DND-41 (cell line): Measurements from ENCODE around the gene CS.

Experiments used
- ATAC-seq: fragments of 200-7000 bp; cut with Tn5 transposase; 3 replicates; pipeline ENCODE4 v1.9.1; 2021; ENCODE audit warnings: low read depth; ENCODE audit not compliant: insufficient read depth
- DNase-seq: peaks from one replicate; pipeline ENCODE4 v3.0.0-alpha.2; 2020
- H2AFZ ChIP-seq: 2 replicates; pipeline ENCODE4 v1.6.0; 2012; ENCODE audit warnings: low read depth, low read length
- H3K27ac ChIP-seq: 2 replicates; pipeline ENCODE4 v1.5.1; 2012; ENCODE audit warnings: low read length, inconsistent platforms
- H3K27me3 ChIP-seq: fragments of 200-600 bp; sonication (generic); 2 replicates; pipeline ENCODE4 v1.6.0; 2012; ENCODE audit warnings: low read length, mild to moderate bottlenecking, inconsistent platforms; ENCODE audit not compliant: insufficient read depth, poor library complexity
- H3K36me3 ChIP-seq: 2 replicates; pipeline ENCODE4 v1.5.1; 2012; ENCODE audit warnings: low read length, inconsistent platforms; ENCODE audit not compliant: insufficient read depth
- H3K4me1 ChIP-seq: 2 replicates; pipeline ENCODE4 v1.5.1; 2012; ENCODE audit warnings: mild to moderate bottlenecking, low read length; ENCODE audit not compliant: insufficient read depth
- H3K4me2 ChIP-seq: 2 replicates; pipeline ENCODE4 v1.6.0; 2012; ENCODE audit warnings: mild to moderate bottlenecking, moderate library complexity, low read length, inconsistent platforms; ENCODE audit not compliant: insufficient read depth
- H3K4me3 ChIP-seq, 2 experiments: fragments of 200-600 bp in 1 of 2; shearing (Covaris generic) in 1 of 2; 2 replicates each; pipeline ENCODE4 v1.5.1; 2012 to 2016; ENCODE audit warnings: inconsistent platforms in 2 of 2, low read length in 2 of 2, mild to moderate bottlenecking in 2 of 2, low read depth in 1 of 2, moderate library complexity in 1 of 2
- H3K79me2 ChIP-seq: 2 replicates; pipeline ENCODE4 v1.6.0; 2012; ENCODE audit warnings: low read length, inconsistent platforms; ENCODE audit not compliant: insufficient read depth
- H3K9ac ChIP-seq: 2 replicates; pipeline ENCODE4 v1.6.0; 2012; ENCODE audit warnings: low read depth, mild to moderate bottlenecking, inconsistent platforms, low read length, moderate library complexity
- H3K9me3 ChIP-seq: 2 replicates; pipeline ENCODE4 v1.5.1; 2012; ENCODE audit warnings: low read length, moderate library complexity, mild to moderate bottlenecking, inconsistent platforms; ENCODE audit not compliant: insufficient read depth, severe bottlenecking
- H4K20me1 ChIP-seq: 2 replicates; pipeline ENCODE4 v1.6.0; 2012; ENCODE audit warnings: low read length; ENCODE audit not compliant: insufficient read depth
- CTCF ChIP-seq: IDR thresholded peaks from 2 replicates; pipeline ENCODE4 v1.5.1; 2012; ENCODE audit warnings: borderline replicate concordance, low read length, moderate library complexity, mild to moderate bottlenecking; ENCODE audit not compliant: poor library complexity, severe bottlenecking; ENCODE audit errors: extremely low read depth
- EZH2 ChIP-seq: IDR thresholded peaks from 3 replicates; pipeline ENCODE4 v1.6.1; 2012; ENCODE audit warnings: borderline replicate concordance, low read depth, mild to moderate bottlenecking, moderate library complexity, low read length, inconsistent platforms; ENCODE audit not compliant: severe bottlenecking

Gene CS

DNA sequence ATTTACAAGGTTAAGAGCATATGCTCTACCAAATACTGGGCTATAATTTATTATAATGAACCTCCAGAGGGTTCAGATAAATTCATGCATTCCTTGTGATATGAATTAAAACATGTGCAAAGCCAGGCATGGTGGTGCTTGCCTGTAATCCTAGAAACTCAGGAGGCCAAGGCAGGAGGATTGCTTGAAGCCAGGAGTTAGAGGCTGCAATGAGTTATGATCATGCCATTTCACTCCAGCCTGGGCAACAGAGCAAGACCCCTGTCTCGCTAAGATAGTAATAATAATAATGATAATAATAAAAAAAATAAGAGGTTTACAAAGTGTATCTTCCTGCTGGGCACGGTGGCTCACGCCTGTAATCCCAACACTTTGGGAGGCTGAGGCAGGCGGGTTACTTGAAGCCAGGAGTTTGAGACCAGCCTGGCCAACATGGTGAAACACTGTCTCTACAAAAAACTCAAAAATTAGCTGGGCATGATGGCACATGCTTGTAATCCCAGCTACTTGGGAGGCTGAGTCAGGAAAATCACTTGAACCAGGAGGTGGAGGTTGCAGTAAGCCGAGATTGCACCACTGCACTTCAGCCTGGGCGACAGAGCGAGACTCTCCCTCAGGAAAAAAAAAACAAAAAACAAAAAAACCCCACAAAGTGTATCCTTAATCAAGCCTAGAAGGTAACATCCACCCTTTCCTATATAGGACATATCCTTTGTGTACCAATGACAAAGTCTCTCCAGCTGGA is 7.3 kb upstream of the CS start:
- Histone ChIP-seq H3K9ac (no peak overlapping the region), H2AFZ (no peak overlapping the region), H3K27ac (no peak overlapping the region), H3K4me2 (no peak overlapping the region), H3K79me2 (no peaks in the 10 kb centered on the region), H3K9me3 (no peaks in the 10 kb centered on the region), H3K36me3 (peaks cover 32% of the 10 kb centered on the region), H3K4me1 (no peaks in the 10 kb centered on the region; the same call in 1 of the 2 replicates), H3K4me3 (no peak overlapping the region), H3K27me3 (no peaks in the 10 kb centered on the region), H4K20me1 (no peaks in the 10 kb centered on the region)
- ATAC-seq, result no peak
- no peak for DNase-seq
- TF ChIP-seq EZH2 (no peak), CTCF (no peak)

- H3K27ac ChIP-seq, result no peak overlapping the region
- DNase-seq, result no peak
- no peaks in the 10 kb centered on the region for H3K27me3 ChIP-seq
- H2AFZ ChIP-seq, result no peak overlapping the region
- peaks cover 17% of the 10 kb centered on the region for H3K79me2 ChIP-seq
- H3K4me3 ChIP-seq, result no peak overlapping the region
- peaks cover 19% of the 10 kb centered on the region for H3K4me1 ChIP-seq
- peaks cover 24% of the 10 kb centered on the region for H3K36me3 ChIP-seq
- H3K9ac ChIP-seq, result no peak overlapping the region
- H4K20me1 ChIP-seq, result no peaks in the 10 kb centered on the region
- no peaks in the 10 kb centered on the region for H3K9me3 ChIP-seq
- ATAC-seq, result no peak
- no peak overlapping the region for H3K4me2 ChIP-seq
- no peak for TF ChIP-seq CTCF
- no peak for TF ChIP-seq EZH2
Observed at GRCh38 chr12:56304872-56305590, 4.9 kb upstream of the CS start.

DNA sequence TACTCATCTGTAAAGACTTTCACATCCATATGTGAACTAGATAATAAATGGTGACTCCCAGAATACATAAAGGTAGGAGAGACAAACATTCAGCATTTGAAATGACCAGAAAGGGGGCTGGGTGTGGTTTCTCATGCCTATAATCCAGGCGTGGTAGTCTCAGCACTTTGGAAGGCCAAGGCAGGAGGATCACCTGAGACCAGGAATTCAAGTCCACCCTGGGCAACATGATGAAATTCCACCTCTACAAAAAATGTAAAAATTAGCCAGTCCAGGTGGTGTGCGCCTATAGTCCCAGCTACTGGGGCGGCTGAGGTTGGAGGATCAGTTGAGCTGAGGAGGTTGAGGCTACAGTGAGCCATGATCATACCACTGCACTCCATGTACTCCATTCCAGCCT is 4.1 kb upstream of the CS start:
- ATAC-seq, result no peak
- no peak overlapping the region for H3K4me3 ChIP-seq
- no peak overlapping the region for H2AFZ ChIP-seq
- H3K4me1 ChIP-seq, result peaks cover 22% of the 10 kb centered on the region
- H3K79me2 ChIP-seq, result peaks cover 25% of the 10 kb centered on the region
- no peak for DNase-seq
- H3K27me3 ChIP-seq, result no peaks in the 10 kb centered on the region
- H3K4me2 ChIP-seq, result no peak overlapping the region
- TF ChIP-seq EZH2 (no peak), CTCF (no peak)
- peaks cover 18% of the 10 kb centered on the region for H3K36me3 ChIP-seq
- H3K9ac ChIP-seq, result no peak overlapping the region
- H4K20me1 ChIP-seq, result peaks cover 4% of the 10 kb centered on the region; the same call in 1 of the 2 replicates
- no peaks in the 10 kb centered on the region for H3K9me3 ChIP-seq
- H3K27ac ChIP-seq, result no peak overlapping the region
